SK-N-SH (cell line): ENCODE data around the gene UBR3. TPM values are rescaled to one million over a fixed set of nuclear protein-coding genes. Genes with fewer than 3 reads are reported as not detected.

Source experiments
- CTCF ChIA-PET: fragments of 300-600, 350-600 bp; formaldehyde crosslinking; extraction: SDS; loops from one replicate; lab custom pipeline; 2021; lab: Yijun Ruan, JAX
- POLR2A ChIA-PET: fragments of 350-600 bp; sonication (Branson Sonifier 250); formaldehyde crosslinking; extraction: SDS; loops from one replicate; lab custom pipeline; 2020; ENCODE audit warnings: antibody characterized with exemption, inconsistent platforms; lab: Yijun Ruan, JAX
- DNase-seq: peaks from one replicate; pipeline ENCODE4 v3.0.0; 2012
- H2AFZ ChIP-seq: fragments of 200-600 bp; sonication (generic); 2 replicates; pipeline ENCODE4 v1.8.1; 2016; ENCODE audit warnings: antibody characterized with exemption, mild to moderate bottlenecking, low read depth
- H3F3A ChIP-seq: fragments of 200-600 bp; sonication (generic); replicated peaks from 2 replicates; pipeline ENCODE3; 2016; ENCODE audit warnings: antibody characterized with exemption, mild to moderate bottlenecking; ENCODE audit not compliant: insufficient read depth
- H3K27ac ChIP-seq, 2 experiments: fragments of 200-500 bp in 1 of 2; fragments of 200-600 bp in 1 of 2; sonication (Bioruptor generic) in 1 of 2; sonication (generic), shearing (Covaris generic) in 1 of 2; 2 replicates each; pipeline versions ENCODE4 v1.5.1 to v1.6.1; 2014 to 2016; ENCODE audit warnings: low read depth in 2 of 2, inconsistent platforms in 1 of 2, low read length in 1 of 2, mild to moderate bottlenecking in 1 of 2, mixed read lengths in 1 of 2
- H3K27me3 ChIP-seq: fragments of 200-600 bp; sonication (generic), shearing (Covaris generic); 2 replicates; pipeline ENCODE4 v1.6.1; 2016; ENCODE audit warnings: mixed run types; ENCODE audit not compliant: insufficient read depth
- H3K36me3 ChIP-seq, 2 experiments: fragments of 200-500 bp in 1 of 2; fragments of 200-600 bp in 1 of 2; sonication (Bioruptor generic) in 1 of 2; sonication (generic) in 1 of 2; replicated peaks in 1 of 2; 2 replicates each; pipeline versions ENCODE3 to v1.5.1; 2014 to 2016; ENCODE audit warnings: low read length in 1 of 2, mild to moderate bottlenecking in 1 of 2; ENCODE audit not compliant: insufficient read depth in 2 of 2, control insufficient read depth in 1 of 2
- H3K4me1 ChIP-seq, 2 experiments: fragments of 200-500 bp in 1 of 2; fragments of 200-600 bp in 1 of 2; sonication (Bioruptor generic) in 1 of 2; sonication (generic), shearing (Covaris generic) in 1 of 2; 2 replicates each; pipeline versions ENCODE4 v1.5.1 to v1.6.1; 2014 to 2016; ENCODE audit warnings: low read depth in 1 of 2, low read length in 1 of 2, mixed run types in 1 of 2; ENCODE audit not compliant: insufficient read depth in 2 of 2, control insufficient read depth in 1 of 2
- H3K4me2 ChIP-seq: fragments of 200-600 bp; sonication (generic), shearing (Covaris generic); 2 replicates; pipeline ENCODE4 v1.6.1; 2017; ENCODE audit warnings: mixed run types
- H3K4me3 ChIP-seq, 2 experiments: fragments of 200-500 bp in 1 of 2; fragments of 200-600 bp in 1 of 2; sonication (Bioruptor generic) in 1 of 2; sonication (generic), shearing (Covaris generic) in 1 of 2; 2 replicates each; pipeline versions ENCODE4 v1.5.1 to v1.8.1; 2014 to 2016; ENCODE audit warnings: low read depth in 2 of 2, inconsistent platforms in 1 of 2, low read length in 1 of 2, mild to moderate bottlenecking in 1 of 2, mixed read lengths in 1 of 2, moderate library complexity in 1 of 2
- H3K79me2 ChIP-seq: fragments of 200-600 bp; sonication (generic); 2 replicates; pipeline ENCODE4 v1.8.1; 2017; ENCODE audit warnings: mild to moderate bottlenecking; ENCODE audit not compliant: insufficient read depth
- H3K9ac ChIP-seq: fragments of 200-600 bp; sonication (generic); 2 replicates; pipeline ENCODE4 v1.6.1; 2017; ENCODE audit warnings: mixed run types
- H3K9me2 ChIP-seq: fragments of 200-600 bp; sonication (generic); 2 replicates; pipeline ENCODE4 v1.6.1; 2017; ENCODE audit warnings: mixed run types
- H3K9me3 ChIP-seq: fragments of 200-600 bp; sonication (generic); 2 replicates; pipeline ENCODE4 v1.6.1; 2017; ENCODE audit warnings: mixed run types, mild to moderate bottlenecking, moderate library complexity
- H4K20me1 ChIP-seq: fragments of 200-600 bp; sonication (generic); 2 replicates; pipeline ENCODE4 v1.6.1; 2017; ENCODE audit warnings: mild to moderate bottlenecking, mixed run types; ENCODE audit not compliant: insufficient read depth
- EZH2phosphoT487 ChIP-seq: fragments of 200-600 bp; sonication (generic); IDR thresholded peaks from 2 replicates; pipeline ENCODE4 v1.6.1; 2017; ENCODE audit warnings: low read depth, mixed run types, mild to moderate bottlenecking, antibody characterized with exemption, moderate library complexity, borderline replicate concordance
- FOSL2 ChIP-seq: IDR thresholded peaks from 2 replicates; pipeline ENCODE4 v1.4.0; 2012; ENCODE audit warnings: low read depth, mild to moderate bottlenecking, moderate library complexity, borderline replicate concordance
- GATA2 ChIP-seq: sonication (generic); formaldehyde crosslinking; IDR thresholded peaks from 2 replicates; pipeline ENCODE4 v1.5.0; 2020; ENCODE audit warnings: mild to moderate bottlenecking, missing genetic modification reagents
- NFIC ChIP-seq: IDR thresholded peaks from 2 replicates; pipeline ENCODE4 v1.4.0; 2012; ENCODE audit warnings: borderline replicate concordance
- POLR2AphosphoS5 ChIP-seq: IDR thresholded peaks from 2 replicates; pipeline ENCODE4 v1.6.1; 2012; ENCODE audit warnings: low read depth, low read length
- REST ChIP-seq: IDR thresholded peaks from 2 replicates; pipeline ENCODE4 v1.6.1; 2012; ENCODE audit warnings: mild to moderate bottlenecking, low read depth, low read length, moderate library complexity
- RXRA ChIP-seq: IDR thresholded peaks from 2 replicates; pipeline ENCODE4 v1.4.0; 2012; ENCODE audit warnings: low read depth, mild to moderate bottlenecking, borderline replicate concordance
- SIN3A ChIP-seq: IDR thresholded peaks from 2 replicates; pipeline ENCODE4 v1.6.1; 2012; ENCODE audit warnings: low read depth, mild to moderate bottlenecking, low read length, moderate library complexity, borderline replicate concordance
- TAF1 ChIP-seq: IDR thresholded peaks from 2 replicates; pipeline ENCODE4 v1.6.1; 2012; ENCODE audit warnings: low read depth, mild to moderate bottlenecking, low read length, moderate library complexity, borderline replicate concordance
- WGBS: methylation state at CpG from one replicate; pipeline ENCODE4 v1.1.6; 2017; ENCODE audit warnings: low lambda C conversion rate; 5-methylcytosine and 5-hydroxymethylcytosine counted together
- polyA plus RNA-seq, 3 experiments: library from polyadenylated mRNA; depleted of rRNA; stranded (reverse); fragments of >200 nt; gene quantifications; 2 replicates each; pipeline ENCODE4 v1.2.3, GENCODE V29; 2012
- TF ChIP-seq, protein P1 (sequence below): fragments of 150-350 bp; IDR thresholded peaks from 2 replicates; pipeline ENCODE4 v1.6.1; 2017; ENCODE audit warnings: antibody characterized with exemption, low read length, low read depth, borderline replicate concordance
- TF ChIP-seq, protein P2 (sequence below): IDR thresholded peaks from 2 replicates; pipeline ENCODE4 v1.4.0; 2012; ENCODE audit warnings: low read depth, borderline replicate concordance

Gene UBR3
- polyA plus RNA-seq, 1 of the 3 experiments (the other 2 are of a cell fraction), result 5.2 TPM

DNA sequence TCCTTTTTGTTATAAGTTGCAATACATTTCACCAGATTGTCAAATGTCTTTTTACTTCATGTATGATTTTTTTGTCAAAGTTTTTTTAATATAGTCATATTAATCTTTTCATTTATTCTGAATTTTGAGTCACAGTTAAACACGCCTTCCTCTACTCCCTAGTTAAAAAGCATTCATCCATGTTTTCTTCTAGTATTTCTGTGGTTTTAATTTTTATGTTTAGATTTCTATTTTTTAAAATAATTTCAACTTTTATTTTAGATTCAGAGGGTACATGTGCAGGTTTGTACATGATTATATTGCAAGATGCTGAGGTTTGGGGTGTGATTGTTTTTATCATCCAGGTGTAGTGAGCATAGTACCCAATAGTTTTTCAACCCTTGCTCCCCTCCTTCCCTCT is 204.0 kb downstream of the UBR3 start (continued):
- no peak for TF ChIP-seq EZH2phosphoT487
- TF ChIP-seq, protein P1, sequence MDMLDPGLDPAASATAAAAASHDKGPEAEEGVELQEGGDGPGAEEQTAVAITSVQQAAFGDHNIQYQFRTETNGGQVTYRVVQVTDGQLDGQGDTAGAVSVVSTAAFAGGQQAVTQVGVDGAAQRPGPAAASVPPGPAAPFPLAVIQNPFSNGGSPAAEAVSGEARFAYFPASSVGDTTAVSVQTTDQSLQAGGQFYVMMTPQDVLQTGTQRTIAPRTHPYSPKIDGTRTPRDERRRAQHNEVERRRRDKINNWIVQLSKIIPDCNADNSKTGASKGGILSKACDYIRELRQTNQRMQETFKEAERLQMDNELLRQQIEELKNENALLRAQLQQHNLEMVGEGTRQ, result no peak
- TF ChIP-seq POLR2AphosphoS5, result no peak

- Histone ChIP-seq H3K4me1 (no peaks in the 10 kb centered on the region), H3K9me2 (no peaks in the 10 kb centered on the region), H3K79me2 (no peaks in the 10 kb centered on the region), H3K27ac (no peak overlapping the region), H3K4me2 (no peak overlapping the region), H3K36me3 (peaks cover 14 to 48% of the 10 kb centered on the region in 2 experiments), H3F3A (no peaks in the 10 kb centered on the region), H3K4me3 (no peak overlapping the region), H3K9me3 (no peaks in the 10 kb centered on the region), H2AFZ (no peak overlapping the region), H4K20me1 (no peaks in the 10 kb centered on the region), H3K9ac (no peak overlapping the region), H3K27me3 (no peaks in the 10 kb centered on the region)
- TF ChIP-seq EZH2phosphoT487 (no peak), GATA2 (CRISPR knock-in tag) (no peak), TAF1 (no peak)
- WGBS, result 69% methylated on average over 4 of the region's 4 CpGs
- no peak for DNase-seq
- CTCF ChIA-PET, result interaction anchor here (0.7 kb wide), 1 partner anchor 117 kb away, joined by 3 read pairs; no protein-coding TSS in a partner anchor
- POLR2A ChIA-PET, result no interaction called here
Measured at GRCh38 chr2:170034596-170034995, 207.3 kb downstream of the UBR3 start.

DNA sequence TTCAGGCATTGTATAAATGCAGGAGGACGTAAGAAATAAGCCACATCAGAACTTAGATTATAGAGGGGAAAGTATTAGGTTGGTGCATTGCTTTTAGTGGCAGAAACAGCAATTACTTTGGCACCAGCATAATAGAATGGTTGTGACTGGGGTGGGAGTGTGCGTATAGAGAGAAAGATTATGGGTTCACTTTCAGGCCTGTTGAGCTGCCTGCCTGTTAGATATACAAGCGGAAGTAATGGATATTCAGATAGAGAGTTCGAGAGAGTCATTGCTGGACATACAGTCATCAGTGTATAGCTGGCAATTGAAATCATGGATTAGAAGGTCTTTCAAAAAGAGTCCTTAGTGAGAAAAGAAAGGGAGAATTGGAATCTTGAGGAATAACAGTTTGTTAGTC is 211.5 kb downstream of the UBR3 start:
- Histone ChIP-seq H3K9ac (no peak overlapping the region), H3K27me3 (no peaks in the 10 kb centered on the region), H3K79me2 (no peaks in the 10 kb centered on the region), H4K20me1 (no peaks in the 10 kb centered on the region), H3K27ac (no peak overlapping the region), H3K4me3 (no peak overlapping the region), H3F3A (no peaks in the 10 kb centered on the region), H3K9me2 (no peaks in the 10 kb centered on the region), H2AFZ (no peak overlapping the region), H3K4me2 (no peak overlapping the region), H3K36me3 (peaks cover 11 to 23% of the 10 kb centered on the region in 2 experiments), H3K4me1 (no peaks in the 10 kb centered on the region), H3K9me3 (no peaks in the 10 kb centered on the region)
- POLR2A ChIA-PET, result no interaction called here
- WGBS, result over 99% methylated on average over 4 of the region's 4 CpGs
- no peak for DNase-seq
- no peak for TF ChIP-seq SIN3A
- CTCF ChIA-PET, result no interaction called here

GRCh38 chr2:170039401-170040172 is 212.3 kb downstream of the UBR3 start:
- H3K79me2 ChIP-seq, result no peaks in the 10 kb centered on the region
- no peak for DNase-seq
- H3K27ac ChIP-seq, result no peak overlapping the region
- no peaks in the 10 kb centered on the region for H3K9me2 ChIP-seq
- no peaks in the 10 kb centered on the region for H3K4me1 ChIP-seq
- no peak overlapping the region for H3K4me2 ChIP-seq
- no peaks in the 10 kb centered on the region for H3F3A ChIP-seq
- H2AFZ ChIP-seq, result no peak overlapping the region
- no peaks in the 10 kb centered on the region for H3K27me3 ChIP-seq
- H3K9ac ChIP-seq, result no peak overlapping the region
- ChIA-PET CTCF (no interaction called here), POLR2A (no interaction called here)
- H3K4me3 ChIP-seq, result no peak overlapping the region
- 76% methylated on average over 2 of the region's 2 CpGs for WGBS
- no peaks in the 10 kb centered on the region for H3K9me3 ChIP-seq
- H3K36me3 ChIP-seq, result peaks cover 6 to 20% of the 10 kb centered on the region in 2 experiments
- H4K20me1 ChIP-seq, result no peaks in the 10 kb centered on the region
- TF ChIP-seq NFIC, result no peak
- no peak for TF ChIP-seq REST
- TF ChIP-seq, protein P2, sequence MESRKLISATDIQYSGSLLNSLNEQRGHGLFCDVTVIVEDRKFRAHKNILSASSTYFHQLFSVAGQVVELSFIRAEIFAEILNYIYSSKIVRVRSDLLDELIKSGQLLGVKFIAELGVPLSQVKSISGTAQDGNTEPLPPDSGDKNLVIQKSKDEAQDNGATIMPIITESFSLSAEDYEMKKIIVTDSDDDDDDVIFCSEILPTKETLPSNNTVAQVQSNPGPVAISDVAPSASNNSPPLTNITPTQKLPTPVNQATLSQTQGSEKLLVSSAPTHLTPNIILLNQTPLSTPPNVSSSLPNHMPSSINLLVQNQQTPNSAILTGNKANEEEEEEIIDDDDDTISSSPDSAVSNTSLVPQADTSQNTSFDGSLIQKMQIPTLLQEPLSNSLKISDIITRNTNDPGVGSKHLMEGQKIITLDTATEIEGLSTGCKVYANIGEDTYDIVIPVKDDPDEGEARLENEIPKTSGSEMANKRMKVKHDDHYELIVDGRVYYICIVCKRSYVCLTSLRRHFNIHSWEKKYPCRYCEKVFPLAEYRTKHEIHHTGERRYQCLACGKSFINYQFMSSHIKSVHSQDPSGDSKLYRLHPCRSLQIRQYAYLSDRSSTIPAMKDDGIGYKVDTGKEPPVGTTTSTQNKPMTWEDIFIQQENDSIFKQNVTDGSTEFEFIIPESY, result no peak
- no peak for TF ChIP-seq FOSL2
- TF ChIP-seq RXRA, result no peak
